K562 treated with DMSO at 1 percent for 4 hours (cell line): Measurements from ENCODE around the gene CLNS1A. TPM values are rescaled to one million over a fixed set of nuclear protein-coding genes. Genes with fewer than 3 reads are reported as not detected.

Experiments
- total RNA-seq: library from RNA; unstranded; fragments of 300-600 nt; gene quantifications from 2 replicates; pipeline ENCODE4 v1.2.3, GENCODE V29; 2022; ENCODE audit not compliant: insufficient read depth

CLNS1A gene
- 121 and 163 TPM in 2 replicates for total RNA-seq

GRCh38 chr11:77637345-77638165 lies at the start of gene CLNS1A:
TSS of gene CLNS1A (minus strand) at chr11:77637794. CDS start at chr11:77637714, 80 bp downstream.

GRCh38 chr11:77589521-77590193 lies 47.9 kb downstream of the CLNS1A start, which contains the start of gene AQP11:
TSS of gene AQP11 (plus strand) at chr11:77589953. CDS start at chr11:77589993, 40 bp downstream.

Other genes starting within 250 kb of the CLNS1A start
- gene PAK1, start 163.7 kb downstream of the CLNS1A start, total RNA-seq: 3.5 and 6.1 TPM in 2 replicates
- gene AQP11, start 47.8 kb downstream of the CLNS1A start, total RNA-seq: 1.0 TPM in 1 of 2 replicates, not detected in the other
- 24.6 and 29.8 TPM in 2 replicates for gene RSF1, start 182.9 kb upstream of the CLNS1A start, total RNA-seq
- 28.9 and 42.2 TPM in 2 replicates for gene AAMDC, start 183.3 kb upstream of the CLNS1A start, total RNA-seq